ELF-1 (cell line): ENCODE data around the gene CTTNBP2.

Source experiments
- DNase-seq: peaks from one replicate; pipeline ENCODE4 v3.0.0-alpha.2; 2016; ENCODE audit warnings: low read depth, low spot score

Gene CTTNBP2

GRCh38 chr7:117873310-117874190, at the start of gene CTTNBP2:
CTTNBP2 (minus strand) TSS chr7:117873441; CDS start chr7:117873415, 26 bp downstream.
- peak; percentile 49 for DNase-seq

- no peak for DNase-seq
Observed at GRCh38 chr7:117916309-117916708, 43.1 kb upstream of the CTTNBP2 start.

GRCh38 chr7:117912421-117912820, 39.2 kb upstream of the CTTNBP2 start:
- DNase-seq, result no peak

- DNase-seq, result no peak
Observed at GRCh38 chr7:117908031-117908795, 35.0 kb upstream of the CTTNBP2 start.

- DNase-seq, result no peak
Observed at GRCh38 chr7:117907049-117907640, 33.9 kb upstream of the CTTNBP2 start.

GRCh38 chr7:117902314-117902889, 29.2 kb upstream of the CTTNBP2 start:
- no peak for DNase-seq

- no peak for DNase-seq
Observed at GRCh38 chr7:117901089-117901797, 28.0 kb upstream of the CTTNBP2 start.

GRCh38 chr7:117896339-117896738, 23.1 kb upstream of the CTTNBP2 start:
- no peak for DNase-seq

GRCh38 chr7:117895276-117895675, 22.0 kb upstream of the CTTNBP2 start:
- no peak for DNase-seq

GRCh38 chr7:117894037-117894436, 20.8 kb upstream of the CTTNBP2 start:
- DNase-seq, result no peak

- no peak for DNase-seq
Observed at GRCh38 chr7:117892821-117893220, 19.6 kb upstream of the CTTNBP2 start.

- DNase-seq, result no peak
Observed at GRCh38 chr7:117889611-117890010, 16.4 kb upstream of the CTTNBP2 start.

GRCh38 chr7:117888627-117889026, 15.4 kb upstream of the CTTNBP2 start:
- DNase-seq, result no peak

- no peak for DNase-seq
Observed at GRCh38 chr7:117882594-117882993, 9.4 kb upstream of the CTTNBP2 start.

- no peak for DNase-seq
Observed at GRCh38 chr7:117876761-117877160, 3.5 kb upstream of the CTTNBP2 start.

- peak; percentile 67 for DNase-seq
Observed at GRCh38 chr7:117875566-117875965, 2.3 kb upstream of the CTTNBP2 start.

- no peak for DNase-seq
Observed at GRCh38 chr7:117874191-117874700, 1.0 kb upstream of the CTTNBP2 start.

GRCh38 chr7:117872561-117873309, 506 bp downstream of the CTTNBP2 start:
- peak; percentile 34 for DNase-seq

- DNase-seq, result peak; percentile 32
Observed at GRCh38 chr7:117871778-117872538, 1.3 kb downstream of the CTTNBP2 start.

GRCh38 chr7:117871401-117871777, 1.9 kb downstream of the CTTNBP2 start:
- no peak for DNase-seq
